Choroid plexus epithelial cell (primary cell): ENCODE data around the gene ADIPOQ.
A peak's percentile ranks its signal among the peaks of the same experiment; 100 is the strongest.

Source experiments
- DNase-seq: peaks from one replicate; pipeline ENCODE4 v3.0.0-alpha.2; 2010; ENCODE audit warnings: low read depth
- H3K4me3 ChIP-seq: 2 replicates; pipeline ENCODE4 v1.5.1; 2011; ENCODE audit warnings: low read depth, mild to moderate bottlenecking, control low read depth, low read length, moderate library complexity
- TF ChIP-seq, protein P1 (sequence below): conservative IDR thresholded peaks from 2 replicates; pipeline ENCODE4 v1.5.1; 2011; ENCODE audit warnings: low read depth, mild to moderate bottlenecking, control low read depth, inconsistent platforms, low read length, moderate library complexity

Gene ADIPOQ

DNA sequence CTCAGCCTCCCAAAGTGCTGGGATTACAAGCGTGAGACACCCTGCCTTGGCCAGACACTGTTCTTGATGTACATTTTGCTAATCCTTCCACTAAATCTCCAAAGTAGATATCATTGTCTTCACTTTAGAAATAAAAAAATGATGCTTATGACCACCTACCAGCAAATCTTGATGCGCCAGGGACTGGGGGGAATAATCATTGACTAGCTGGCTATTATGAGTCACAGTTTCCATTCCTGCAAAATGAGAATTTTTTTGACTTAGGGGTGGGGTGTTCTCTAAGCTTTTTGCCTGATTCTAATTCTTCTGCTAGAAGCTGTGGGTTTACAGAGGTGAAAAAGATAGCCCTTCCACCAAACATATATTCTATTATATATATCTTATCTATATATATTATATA lies 19.1 kb upstream of the ADIPOQ start:
- peak; percentile 44 for DNase-seq
- no peak overlapping the region for H3K4me3 ChIP-seq
- TF ChIP-seq, protein P1, sequence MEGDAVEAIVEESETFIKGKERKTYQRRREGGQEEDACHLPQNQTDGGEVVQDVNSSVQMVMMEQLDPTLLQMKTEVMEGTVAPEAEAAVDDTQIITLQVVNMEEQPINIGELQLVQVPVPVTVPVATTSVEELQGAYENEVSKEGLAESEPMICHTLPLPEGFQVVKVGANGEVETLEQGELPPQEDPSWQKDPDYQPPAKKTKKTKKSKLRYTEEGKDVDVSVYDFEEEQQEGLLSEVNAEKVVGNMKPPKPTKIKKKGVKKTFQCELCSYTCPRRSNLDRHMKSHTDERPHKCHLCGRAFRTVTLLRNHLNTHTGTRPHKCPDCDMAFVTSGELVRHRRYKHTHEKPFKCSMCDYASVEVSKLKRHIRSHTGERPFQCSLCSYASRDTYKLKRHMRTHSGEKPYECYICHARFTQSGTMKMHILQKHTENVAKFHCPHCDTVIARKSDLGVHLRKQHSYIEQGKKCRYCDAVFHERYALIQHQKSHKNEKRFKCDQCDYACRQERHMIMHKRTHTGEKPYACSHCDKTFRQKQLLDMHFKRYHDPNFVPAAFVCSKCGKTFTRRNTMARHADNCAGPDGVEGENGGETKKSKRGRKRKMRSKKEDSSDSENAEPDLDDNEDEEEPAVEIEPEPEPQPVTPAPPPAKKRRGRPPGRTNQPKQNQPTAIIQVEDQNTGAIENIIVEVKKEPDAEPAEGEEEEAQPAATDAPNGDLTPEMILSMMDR = no peak

DNA sequence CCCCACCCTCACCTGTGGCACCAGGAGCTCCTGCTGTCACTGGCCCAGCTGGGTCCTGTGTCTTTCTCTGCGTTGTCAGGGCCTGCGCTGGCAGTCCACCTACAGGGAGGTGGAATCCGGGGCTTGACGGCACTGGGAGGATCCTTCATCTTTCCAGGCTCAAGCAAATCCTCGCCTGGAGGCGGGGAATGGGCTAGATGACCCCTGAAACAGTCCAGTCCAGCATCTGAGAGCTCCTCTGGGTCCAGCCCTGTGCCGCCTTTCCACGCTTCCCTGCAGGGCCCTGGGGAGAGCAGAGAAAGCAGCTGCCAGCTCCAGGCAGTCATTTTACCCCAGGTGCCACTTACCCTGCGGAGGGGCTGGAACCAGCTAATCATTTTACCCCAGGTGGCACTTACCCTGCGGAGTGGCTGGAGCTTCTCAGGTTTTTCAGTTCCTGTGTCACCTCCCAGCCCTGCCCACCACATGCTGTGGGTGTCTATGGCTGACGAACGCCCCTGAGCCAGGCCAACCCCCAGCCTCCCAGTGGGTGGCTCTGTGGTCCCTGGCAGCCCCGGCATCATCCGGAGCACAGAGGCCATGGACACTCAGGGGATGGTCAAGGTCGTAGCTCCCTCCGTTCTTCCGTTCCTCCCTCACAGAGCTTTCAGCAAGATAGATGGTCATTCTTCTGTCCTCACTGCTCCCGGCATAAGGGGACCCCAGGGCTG lies 17.9 kb upstream of the ADIPOQ start:
- TF ChIP-seq, protein P1 = no peak
- no peak for DNase-seq
- H3K4me3 ChIP-seq = no peak overlapping the region

DNA sequence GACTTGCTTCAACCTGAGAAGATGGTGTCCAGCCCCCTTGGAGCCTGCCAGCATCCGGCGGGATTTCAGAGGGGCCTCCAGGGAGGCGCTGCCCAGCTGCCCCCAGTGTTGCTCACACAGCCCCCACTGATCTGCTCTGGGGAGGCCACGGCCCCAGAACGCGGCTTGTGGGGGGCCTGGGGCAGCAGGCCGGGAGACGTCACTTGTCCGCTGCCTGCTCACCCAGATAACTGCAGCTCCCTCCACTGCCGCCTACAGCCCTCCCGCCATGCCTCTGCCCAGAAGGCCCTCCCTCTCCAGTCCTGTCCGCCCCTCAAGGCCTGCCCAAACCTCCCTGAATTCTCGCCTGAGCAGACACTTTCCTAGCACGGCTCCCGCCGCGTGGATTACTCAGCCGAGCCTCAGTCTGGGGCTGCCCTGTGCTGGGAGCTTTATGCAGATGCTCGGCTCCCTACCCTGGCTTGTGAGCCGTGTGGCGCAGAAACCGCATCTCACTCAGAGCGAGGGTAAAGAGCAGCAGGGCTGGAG lies 17.2 kb upstream of the ADIPOQ start:
- TF ChIP-seq, protein P1 = no peak
- peak; percentile 85 for DNase-seq
- peak overlapping the region; percentile 44 for H3K4me3 ChIP-seq

DNA sequence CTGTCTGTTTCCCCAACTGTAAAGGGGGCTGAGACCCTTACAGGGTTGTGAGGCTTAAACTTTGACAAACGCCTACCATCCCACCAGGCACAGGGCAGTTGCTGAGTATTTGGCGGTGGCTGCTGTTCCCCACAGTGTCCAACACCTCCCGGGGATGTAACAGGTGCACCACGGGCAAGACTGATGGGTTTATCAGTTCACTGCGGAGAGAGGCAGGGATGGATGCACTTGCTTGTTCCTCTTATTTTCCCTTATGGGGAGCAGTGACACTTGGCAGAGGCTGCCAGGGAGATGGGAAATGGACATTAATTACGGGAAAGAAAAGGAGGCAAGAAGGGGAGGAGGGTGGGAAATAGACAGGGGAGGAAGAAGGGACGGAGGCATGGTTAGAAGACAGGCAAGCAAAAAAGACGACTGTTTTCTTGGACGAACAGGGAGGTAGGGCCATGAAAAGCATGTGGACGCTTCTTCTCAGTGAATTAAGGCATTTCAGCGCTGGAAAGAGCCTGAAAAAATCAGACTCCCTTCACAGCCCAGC lies 16.6 kb upstream of the ADIPOQ start:
- TF ChIP-seq, protein P1 = no peak
- H3K4me3 ChIP-seq = peak overlapping the region; percentile 44
- no peak for DNase-seq

DNA sequence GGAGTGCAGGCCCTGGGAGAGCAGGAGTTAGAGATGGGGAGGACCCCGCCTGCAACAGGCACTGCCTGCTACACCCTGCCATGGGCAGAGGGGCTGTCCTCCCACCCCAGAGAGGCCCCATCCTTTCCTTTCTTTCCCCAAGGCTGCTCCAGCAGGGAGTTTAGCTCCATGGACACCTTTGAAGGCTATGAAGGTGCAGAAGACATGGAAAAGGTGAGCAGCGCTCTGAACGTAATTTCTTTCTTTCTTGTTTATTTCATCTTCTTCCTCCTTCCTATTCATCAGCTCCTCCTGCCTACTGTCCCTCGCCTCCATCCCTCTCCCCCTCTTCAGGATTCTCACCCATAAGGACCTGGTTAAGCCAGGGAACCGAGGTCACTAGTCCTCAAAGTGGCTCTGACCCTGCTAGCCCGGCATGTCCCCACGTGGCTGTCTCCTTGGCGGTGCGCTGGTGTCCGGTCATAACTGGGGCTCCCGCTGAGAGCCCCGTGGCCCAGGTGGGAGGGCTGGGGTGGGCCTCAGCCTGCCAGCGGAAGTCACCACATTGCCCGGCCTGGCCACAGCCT lies 16.0 kb upstream of the ADIPOQ start:
- DNase-seq = no peak

DNA sequence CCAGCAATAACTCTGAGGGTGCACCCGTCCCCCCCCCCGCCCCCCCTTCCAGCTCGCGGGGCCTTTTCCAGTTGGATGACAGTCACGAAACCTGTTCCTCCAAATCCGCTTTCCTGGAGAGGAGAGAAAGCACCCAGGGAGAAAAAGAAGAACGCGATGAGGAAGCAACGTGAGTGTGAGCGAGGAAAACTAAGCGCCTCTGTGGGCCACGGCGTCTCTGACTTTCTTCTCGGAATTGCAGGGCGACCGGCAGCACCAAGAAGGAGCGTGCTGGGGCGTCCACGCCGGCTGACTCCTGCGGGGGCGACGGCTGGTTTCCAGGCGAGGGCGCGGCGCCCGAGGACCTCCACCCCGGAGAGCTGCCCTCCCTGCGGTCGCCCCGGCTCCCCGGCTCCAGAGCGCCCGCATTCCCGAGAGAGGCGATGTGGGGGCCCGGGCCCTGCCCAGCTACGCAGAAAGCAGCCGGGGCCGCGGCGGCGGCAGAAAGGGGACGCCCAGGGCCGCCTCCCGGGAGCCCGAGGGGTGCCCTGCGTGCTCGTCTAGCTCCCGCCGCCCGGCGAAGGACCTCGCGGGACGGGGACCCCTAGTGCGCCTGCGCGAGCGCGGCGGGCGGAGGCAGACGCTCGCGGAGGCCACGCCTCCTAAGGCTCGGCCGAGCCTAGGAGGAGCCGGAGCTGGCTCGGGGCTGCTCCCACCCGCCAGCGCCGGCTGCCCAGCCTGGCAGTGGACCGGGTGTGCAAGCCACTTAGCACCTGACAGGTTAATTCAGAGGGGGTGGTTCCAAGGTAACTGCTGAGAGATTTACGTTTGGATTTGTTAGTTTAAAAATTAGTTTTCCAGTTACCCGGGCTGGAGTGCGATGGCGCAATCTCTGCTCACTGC lies 15.3 kb upstream of the ADIPOQ start:
- DNase-seq = peak; percentile 75
- peak overlapping the region; percentile 66 for H3K4me3 ChIP-seq
- TF ChIP-seq, protein P1 = no peak

More for the DNA sequence above, 16.0 kb upstream of the ADIPOQ start:
- TF ChIP-seq, protein P1 = no peak
- H3K4me3 ChIP-seq = peak overlapping the region; percentile 66
